ENCODE results near the gene SPOPL. TPM values are rescaled to one million over a fixed set of nuclear protein-coding genes. Genes with fewer than 3 reads are reported as not detected.

The SPOPL gene
- total RNA-seq, 1 donor from 2014 or later: 19.4 TPM

DNA sequence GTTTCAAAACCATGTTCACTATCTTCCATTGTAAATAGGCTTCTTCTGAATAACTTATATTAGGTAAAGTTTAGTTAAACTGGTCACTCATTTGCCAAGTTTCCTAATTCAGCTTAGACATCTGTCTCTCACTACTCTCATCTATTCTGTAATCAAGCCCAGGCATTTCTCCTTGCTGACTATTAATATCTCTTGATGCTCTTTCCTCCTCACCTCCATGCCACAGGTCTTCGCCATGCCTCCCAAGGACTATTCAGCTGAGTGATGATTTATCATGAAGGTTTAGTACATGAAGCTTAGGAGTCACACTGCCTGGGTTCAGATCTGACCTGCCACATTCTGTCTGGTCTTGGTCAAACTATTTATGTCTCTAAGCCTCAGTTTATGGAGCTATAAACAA is 115.5 kb downstream of the SPOPL start:
- peaks cover 2% of the 10 kb centered on the region for H3K4me1 Mint-ChIP-seq (ENCODE audit: low read depth, unreplicated experiment)
- TF ChIP-seq, protein P1, sequence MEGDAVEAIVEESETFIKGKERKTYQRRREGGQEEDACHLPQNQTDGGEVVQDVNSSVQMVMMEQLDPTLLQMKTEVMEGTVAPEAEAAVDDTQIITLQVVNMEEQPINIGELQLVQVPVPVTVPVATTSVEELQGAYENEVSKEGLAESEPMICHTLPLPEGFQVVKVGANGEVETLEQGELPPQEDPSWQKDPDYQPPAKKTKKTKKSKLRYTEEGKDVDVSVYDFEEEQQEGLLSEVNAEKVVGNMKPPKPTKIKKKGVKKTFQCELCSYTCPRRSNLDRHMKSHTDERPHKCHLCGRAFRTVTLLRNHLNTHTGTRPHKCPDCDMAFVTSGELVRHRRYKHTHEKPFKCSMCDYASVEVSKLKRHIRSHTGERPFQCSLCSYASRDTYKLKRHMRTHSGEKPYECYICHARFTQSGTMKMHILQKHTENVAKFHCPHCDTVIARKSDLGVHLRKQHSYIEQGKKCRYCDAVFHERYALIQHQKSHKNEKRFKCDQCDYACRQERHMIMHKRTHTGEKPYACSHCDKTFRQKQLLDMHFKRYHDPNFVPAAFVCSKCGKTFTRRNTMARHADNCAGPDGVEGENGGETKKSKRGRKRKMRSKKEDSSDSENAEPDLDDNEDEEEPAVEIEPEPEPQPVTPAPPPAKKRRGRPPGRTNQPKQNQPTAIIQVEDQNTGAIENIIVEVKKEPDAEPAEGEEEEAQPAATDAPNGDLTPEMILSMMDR (IDR thresholded peaks at IDR 0.05; ENCODE audit: partially characterized antibody, unreplicated experiment): no peak
- H3K27ac Mint-ChIP-seq (ENCODE audit: unreplicated experiment): no peak overlapping the region
- peaks cover 3% of the 10 kb centered on the region for H3K9me3 Mint-ChIP-seq (ENCODE audit: unreplicated experiment)
- no peaks in the 10 kb centered on the region for H3K36me3 Mint-ChIP-seq (ENCODE audit: unreplicated experiment)
- H3K27me3 Mint-ChIP-seq (ENCODE audit: unreplicated experiment): peaks cover 2% of the 10 kb centered on the region
- DNase-seq: no peak
- H3K4me3 Mint-ChIP-seq (ENCODE audit: unreplicated experiment): no peak overlapping the region

DNA sequence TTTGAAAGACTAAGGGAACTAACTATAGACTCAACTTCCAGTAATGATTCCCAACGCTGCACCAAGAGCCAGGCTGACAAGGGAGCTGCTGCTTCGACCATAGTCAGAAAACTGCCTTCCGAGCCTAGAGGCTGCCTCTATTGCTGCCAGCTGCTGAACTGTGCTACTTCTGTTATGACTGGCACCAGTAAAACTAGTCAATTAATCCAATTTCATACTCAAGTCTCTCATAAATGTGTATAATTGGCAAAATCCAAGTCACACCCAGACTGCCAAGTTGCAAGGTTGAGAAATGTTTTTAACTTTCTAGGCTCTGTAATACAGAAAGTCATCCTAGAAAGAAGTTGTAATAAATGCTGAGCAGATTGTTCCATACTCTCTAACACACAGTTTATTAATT is 117.4 kb downstream of the SPOPL start:
- DNase-seq: no peak
- no peak overlapping the region for H3K27ac Mint-ChIP-seq (ENCODE audit: unreplicated experiment)

DNA sequence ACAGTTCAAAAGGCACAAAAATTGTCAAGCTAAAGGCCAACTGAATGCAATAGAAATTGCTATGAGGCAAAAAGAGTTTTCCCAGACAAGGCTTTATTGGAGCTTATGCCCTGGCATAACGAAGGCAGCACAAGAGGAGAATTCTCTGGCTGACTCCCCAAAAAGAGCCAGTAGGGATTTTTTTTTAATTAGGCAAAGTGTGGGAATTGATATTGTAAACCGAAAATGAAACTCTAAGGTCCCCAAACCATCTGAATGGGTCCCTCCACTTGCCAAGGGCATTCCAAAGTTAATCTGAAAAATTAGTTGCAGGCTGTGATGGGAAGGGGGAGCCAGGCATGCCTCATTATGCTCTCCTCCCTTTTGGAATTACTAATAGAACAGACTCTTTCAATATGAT is 118.9 kb downstream of the SPOPL start:
- Mint-ChIP-seq H3K4me1 (ENCODE audit: low read depth, unreplicated experiment) (peaks cover 2% of the 10 kb centered on the region), H3K27ac (ENCODE audit: unreplicated experiment) (no peak overlapping the region)
- DNase-seq: no peak

More for the DNA sequence above, 117.4 kb downstream of the SPOPL start:
- peaks cover 2% of the 10 kb centered on the region for H3K4me1 Mint-ChIP-seq (ENCODE audit: low read depth, unreplicated experiment)
- H3K4me3 Mint-ChIP-seq (ENCODE audit: unreplicated experiment): no peak overlapping the region
- peaks cover 3% of the 10 kb centered on the region for H3K9me3 Mint-ChIP-seq (ENCODE audit: unreplicated experiment)
- H3K27me3 Mint-ChIP-seq (ENCODE audit: unreplicated experiment): peaks cover 2% of the 10 kb centered on the region
- no peaks in the 10 kb centered on the region for H3K36me3 Mint-ChIP-seq (ENCODE audit: unreplicated experiment)
- TF ChIP-seq, protein P1 (IDR thresholded peaks at IDR 0.05; ENCODE audit: partially characterized antibody, unreplicated experiment): no peak

DNA sequence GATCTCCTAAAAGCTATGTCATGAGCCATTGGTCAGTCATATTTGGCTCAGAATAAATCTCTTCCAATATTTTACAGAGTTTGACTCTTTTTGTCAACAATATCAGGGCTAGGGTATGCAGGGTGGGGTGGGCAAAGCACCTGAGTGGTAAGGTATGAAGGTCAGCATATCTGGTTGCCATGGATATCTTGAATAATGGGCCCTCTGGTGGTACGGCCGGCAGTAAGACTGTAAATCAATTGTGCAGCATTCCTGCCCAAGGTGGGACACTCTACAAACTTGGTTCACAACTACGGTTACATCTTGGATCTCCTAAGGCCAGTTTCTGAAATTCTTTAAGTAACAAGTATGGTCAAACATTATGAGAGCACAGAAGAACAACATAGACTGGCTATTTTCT is 119.6 kb downstream of the SPOPL start:
- H3K36me3 Mint-ChIP-seq (ENCODE audit: unreplicated experiment): no peaks in the 10 kb centered on the region
- peaks cover 2% of the 10 kb centered on the region for H3K27me3 Mint-ChIP-seq (ENCODE audit: unreplicated experiment)
- TF ChIP-seq, protein P1 (IDR thresholded peaks at IDR 0.05; ENCODE audit: partially characterized antibody, unreplicated experiment): no peak
- no peak for DNase-seq
- no peaks in the 10 kb centered on the region for H3K9me3 Mint-ChIP-seq (ENCODE audit: unreplicated experiment)
- H3K27ac Mint-ChIP-seq (ENCODE audit: unreplicated experiment): no peak overlapping the region
- no peak overlapping the region for H3K4me3 Mint-ChIP-seq (ENCODE audit: unreplicated experiment)
- H3K4me1 Mint-ChIP-seq (ENCODE audit: low read depth, unreplicated experiment): peaks cover 2% of the 10 kb centered on the region

More for the DNA sequence above, 118.9 kb downstream of the SPOPL start:
- Mint-ChIP-seq H3K27me3 (ENCODE audit: unreplicated experiment) (peaks cover 2% of the 10 kb centered on the region), H3K4me3 (ENCODE audit: unreplicated experiment) (no peak overlapping the region), H3K36me3 (ENCODE audit: unreplicated experiment) (no peaks in the 10 kb centered on the region), H3K9me3 (ENCODE audit: unreplicated experiment) (no peaks in the 10 kb centered on the region)
- TF ChIP-seq, protein P1 (IDR thresholded peaks at IDR 0.05; ENCODE audit: partially characterized antibody, unreplicated experiment): no peak

DNA sequence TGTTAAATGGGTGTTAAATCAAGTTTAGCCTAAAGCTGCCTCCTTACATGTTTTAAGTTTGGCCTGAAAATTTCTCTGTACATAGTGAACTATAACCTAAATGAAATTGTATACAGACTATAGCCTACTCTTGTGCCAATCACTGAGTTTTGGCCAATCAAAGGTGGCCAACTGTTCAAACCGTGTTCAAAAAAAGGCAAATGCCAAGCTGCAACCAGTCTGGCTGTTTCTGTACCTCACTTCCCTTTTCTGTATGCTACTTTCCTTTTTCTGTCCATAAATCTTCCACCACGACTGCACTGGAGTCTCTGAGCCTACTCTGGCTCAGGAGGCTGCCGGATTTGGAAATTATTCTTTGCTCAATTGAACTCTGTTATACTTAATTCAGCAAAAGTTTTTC is 121.0 kb downstream of the SPOPL start:
- DNase-seq: no peak
- TF ChIP-seq, protein P1 (IDR thresholded peaks at IDR 0.05; ENCODE audit: partially characterized antibody, unreplicated experiment): no peak
- Mint-ChIP-seq H3K36me3 (ENCODE audit: unreplicated experiment) (no peaks in the 10 kb centered on the region), H3K4me1 (ENCODE audit: low read depth, unreplicated experiment) (peaks cover 3% of the 10 kb centered on the region), H3K4me3 (ENCODE audit: unreplicated experiment) (no peak overlapping the region), H3K27ac (ENCODE audit: unreplicated experiment) (no peak overlapping the region), H3K27me3 (ENCODE audit: unreplicated experiment) (peaks cover 2% of the 10 kb centered on the region), H3K9me3 (ENCODE audit: unreplicated experiment) (no peaks in the 10 kb centered on the region)
